GM18519 (cell line): ENCODE measurements around the gene MCM5.
A peak's percentile ranks its signal among the peaks of the same experiment; 100 is the strongest.

Experiments used
- ATAC-seq: cut with Tn5 transposase; IDR thresholded peaks from one replicate; pipeline ENCODE4 v1.9.1; 2021; ENCODE audit warnings: mild to moderate bottlenecking, moderate library complexity; ENCODE audit not compliant: unreplicated experiment, low FRiP score

MCM5 gene

DNA sequence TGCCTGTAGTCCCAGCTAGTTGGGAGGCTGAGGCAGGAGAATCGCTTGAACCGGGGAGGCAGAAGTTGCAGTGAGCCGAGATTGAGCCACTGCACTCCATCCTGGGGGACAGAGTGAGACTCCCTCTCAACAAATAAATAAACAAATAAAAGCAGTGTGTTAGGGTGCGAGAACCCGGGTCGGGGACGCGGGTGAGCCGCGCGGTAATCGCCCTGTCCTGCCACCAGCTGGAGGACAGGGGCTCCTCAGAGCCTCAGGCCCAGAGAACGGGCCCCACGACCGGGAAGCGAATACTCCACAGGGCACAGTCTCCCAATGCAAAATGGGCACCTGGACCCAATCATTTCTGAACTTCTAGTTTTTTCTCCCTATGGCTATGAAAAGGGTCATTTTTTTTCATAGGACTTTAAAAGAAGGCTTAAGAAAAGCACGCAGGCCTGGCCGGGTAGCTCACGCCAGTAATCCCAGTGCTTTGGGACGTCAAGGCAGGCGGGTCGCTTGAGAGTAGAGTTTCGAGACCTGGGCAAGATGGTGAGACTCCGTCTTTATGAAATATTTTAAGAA lies 744 bp upstream of the MCM5 start:
- no peak for ATAC-seq

DNA sequence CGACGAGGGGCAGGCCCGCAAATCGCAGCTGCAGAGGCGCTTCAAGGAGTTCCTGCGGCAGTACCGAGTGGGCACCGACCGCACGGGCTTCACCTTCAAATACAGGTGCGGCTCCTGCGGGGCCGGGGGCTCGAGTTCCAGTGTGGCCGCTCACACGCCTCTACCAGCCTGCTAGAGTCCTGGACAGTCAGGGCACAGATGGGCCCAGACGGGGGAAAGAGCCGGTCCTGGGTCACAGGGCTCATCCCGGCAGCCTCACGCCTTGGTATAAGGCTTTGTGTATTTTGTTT lies 506 bp downstream of the MCM5 start:
- ATAC-seq = no peak

DNA sequence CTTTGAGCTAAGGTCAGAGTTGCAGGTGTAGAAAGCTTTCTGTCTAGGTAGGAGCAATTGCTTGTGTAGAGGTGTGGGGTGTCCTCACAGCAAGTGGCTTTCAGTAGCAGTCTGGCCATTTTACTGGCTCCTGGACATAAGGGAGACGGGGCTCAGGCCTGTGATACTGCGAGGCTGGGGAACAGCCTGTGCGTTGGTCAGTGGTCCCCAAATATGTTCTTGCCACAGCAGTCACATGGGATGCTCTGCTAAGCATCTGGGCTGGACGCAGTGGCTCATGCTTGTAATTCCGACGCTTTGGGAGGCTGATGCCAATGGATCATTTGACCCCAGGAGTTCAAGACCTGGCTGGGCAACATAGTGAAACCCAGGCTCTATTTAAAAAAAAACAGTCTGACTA lies 1.9 kb downstream of the MCM5 start:
- no peak for ATAC-seq

DNA sequence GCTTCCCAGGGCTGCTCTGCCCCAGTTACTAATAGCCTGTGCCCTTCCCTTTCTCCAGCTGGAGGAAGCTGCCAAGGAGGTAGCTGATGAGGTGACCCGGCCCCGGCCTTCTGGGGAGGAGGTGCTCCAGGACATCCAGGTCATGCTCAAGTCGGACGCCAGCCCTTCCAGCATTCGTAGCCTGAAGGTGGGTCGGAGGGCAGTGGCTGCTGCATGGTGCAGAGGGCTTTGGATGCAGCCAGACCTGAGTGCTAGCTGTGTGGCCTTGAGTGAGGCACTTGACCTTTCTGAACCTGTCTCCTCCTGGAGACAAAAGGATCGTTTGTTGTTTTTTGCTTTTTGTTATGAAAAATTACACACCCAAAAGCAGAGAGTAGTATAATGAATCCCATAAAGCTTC lies 3.4 kb downstream of the MCM5 start:
- ATAC-seq = no peak

DNA sequence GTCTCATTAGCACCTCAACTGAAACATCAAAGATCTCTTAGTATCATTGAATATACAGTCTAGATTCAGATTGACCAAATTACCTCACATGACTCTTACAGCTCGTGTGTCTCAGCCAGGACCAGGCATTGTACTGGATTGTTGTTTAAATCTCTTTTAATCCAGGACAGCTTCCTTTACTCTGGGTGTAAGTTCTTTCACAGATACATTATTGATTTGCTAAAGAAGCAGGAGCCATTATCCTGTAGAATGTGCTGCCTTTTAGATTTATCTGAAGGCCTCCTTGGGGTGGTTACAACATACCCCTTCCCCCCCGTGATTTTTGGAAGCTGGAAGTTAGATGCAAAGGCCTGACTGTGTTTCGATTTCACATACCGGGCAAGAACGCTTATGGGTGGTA lies 4.2 kb downstream of the MCM5 start:
- no peak for ATAC-seq

DNA sequence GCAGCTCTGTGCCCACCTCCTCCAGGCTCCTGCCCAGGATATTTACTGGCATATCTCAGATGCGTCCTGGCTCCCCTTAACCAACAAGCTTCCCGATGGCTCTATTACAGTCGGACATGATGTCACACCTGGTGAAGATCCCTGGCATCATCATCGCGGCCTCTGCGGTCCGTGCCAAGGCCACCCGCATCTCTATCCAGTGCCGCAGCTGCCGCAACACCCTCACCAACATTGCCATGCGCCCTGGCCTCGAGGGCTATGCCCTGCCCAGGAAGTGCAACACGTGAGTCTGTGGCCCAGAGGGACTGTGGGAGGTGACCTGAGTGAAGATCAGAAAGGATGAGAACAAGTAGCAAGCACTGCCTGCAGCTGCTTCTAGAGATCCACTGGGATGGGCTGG lies 6.5 kb downstream of the MCM5 start:
- ATAC-seq = no peak

DNA sequence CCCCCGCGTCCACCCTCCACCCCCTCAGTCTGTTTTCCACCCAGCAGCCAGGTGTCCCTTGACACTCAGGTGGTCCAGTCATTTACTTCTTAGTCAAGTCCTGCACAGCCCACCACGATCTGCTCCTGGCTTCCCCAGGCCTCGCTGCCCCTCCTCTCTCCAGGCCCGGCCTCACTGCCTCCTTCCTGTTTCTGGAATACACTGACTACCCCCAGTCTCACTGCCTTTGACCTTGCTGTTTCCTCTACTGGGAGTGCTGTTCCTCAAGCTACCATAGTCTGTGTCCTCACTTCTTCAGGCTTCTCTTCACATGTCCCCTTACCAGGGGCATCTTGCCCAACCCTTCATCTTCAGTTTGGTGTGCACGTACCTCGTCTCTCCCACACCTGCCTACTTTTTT lies 7.4 kb downstream of the MCM5 start:
- no peak for ATAC-seq

DNA sequence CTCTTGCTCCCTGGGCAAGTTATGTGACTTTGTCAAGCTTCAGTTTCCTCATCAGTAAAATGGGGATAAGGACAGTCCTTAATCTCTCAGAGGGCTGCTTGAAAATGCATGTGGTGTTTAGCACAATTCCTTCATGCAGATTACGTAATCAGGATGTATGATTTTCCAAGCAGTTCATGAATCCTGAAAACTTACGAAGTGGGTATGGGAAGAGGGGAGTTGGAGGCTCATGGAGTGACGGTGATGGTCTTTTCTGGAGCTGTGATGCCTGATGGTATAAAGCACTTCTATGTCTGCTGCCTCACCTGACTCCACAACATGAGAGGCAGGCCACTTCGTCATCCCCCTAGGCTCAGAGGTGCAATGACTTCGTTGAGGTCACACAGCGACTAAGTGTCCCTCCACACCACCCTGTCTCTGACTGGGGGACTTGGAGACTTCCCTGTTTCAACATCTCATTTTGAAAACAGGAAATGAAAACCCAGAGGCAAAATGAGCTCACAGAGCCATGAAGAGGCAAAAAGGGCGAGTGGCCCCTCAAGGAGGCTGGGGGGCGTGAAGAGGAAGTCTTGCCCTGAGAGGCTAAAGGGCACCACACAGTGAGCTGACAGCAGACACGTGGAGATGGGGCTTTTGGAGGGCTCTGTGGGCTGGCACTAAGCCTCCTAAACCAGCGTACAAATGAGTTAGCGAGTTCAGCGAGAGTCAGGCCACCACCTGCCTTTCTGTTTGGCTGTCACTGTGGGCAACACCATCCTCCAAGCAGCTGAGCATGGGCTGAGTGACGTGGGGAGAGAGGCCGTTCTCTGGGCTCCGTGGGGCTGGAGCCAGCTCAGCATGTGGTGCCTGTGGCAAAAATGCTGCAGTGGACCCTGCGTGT lies 10.1 kb downstream of the MCM5 start:
- ATAC-seq = peak; percentile 38

DNA sequence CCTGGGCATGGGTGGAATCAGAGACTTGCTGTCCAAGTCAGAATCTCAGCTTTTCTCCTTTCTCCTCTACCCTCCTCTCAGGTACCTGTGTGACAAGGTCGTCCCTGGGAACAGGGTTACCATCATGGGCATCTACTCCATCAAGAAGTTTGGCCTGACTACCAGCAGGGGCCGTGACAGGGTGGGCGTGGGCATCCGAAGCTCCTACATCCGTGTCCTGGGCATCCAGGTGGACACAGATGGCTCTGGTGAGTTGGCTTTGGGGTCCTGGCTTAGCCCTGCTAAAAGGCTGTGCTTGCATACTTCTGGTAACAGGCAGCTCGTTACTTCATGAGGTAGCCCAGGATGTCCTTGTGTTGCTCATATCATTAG lies 10.7 kb downstream of the MCM5 start:
- no peak for ATAC-seq

DNA sequence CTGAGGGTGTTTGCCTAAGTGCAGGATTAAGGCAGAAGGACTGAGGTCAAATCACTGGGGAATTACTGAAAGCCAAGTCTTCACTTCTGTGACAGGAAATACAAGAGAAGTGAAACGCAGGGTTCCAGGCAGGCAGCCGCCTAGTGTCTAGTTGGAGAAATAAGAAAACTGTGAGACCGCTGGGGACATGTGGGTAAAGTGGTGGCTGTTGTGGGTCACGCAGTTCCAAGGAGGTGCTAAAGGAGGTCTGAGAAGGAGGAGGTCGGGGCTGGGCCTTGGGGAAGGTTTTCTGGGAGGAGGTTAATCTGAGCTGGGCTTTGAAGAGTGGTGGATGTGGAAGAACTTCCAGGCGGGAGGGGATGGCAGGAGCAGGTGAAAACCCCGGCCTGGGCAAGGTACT lies 11.2 kb downstream of the MCM5 start:
- ATAC-seq = no peak

DNA sequence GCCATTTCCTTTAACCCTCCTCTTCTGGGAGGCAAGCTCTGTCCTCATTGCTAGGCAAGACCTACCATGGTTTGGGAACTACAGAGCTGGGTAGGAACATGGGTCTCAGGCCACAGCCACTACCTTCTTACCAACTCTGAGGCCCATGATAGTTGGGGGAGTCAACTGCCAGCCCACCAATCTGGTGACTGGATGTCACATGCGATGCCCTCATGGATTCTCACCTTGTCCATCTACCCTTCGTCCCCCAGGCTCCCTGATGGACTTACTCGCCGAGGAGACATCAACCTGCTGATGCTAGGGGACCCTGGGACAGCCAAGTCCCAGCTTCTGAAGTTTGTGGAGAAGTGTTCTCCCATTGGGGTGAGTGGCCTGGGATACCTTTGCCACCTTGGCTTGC lies 13.7 kb downstream of the MCM5 start:
- no peak for ATAC-seq

DNA sequence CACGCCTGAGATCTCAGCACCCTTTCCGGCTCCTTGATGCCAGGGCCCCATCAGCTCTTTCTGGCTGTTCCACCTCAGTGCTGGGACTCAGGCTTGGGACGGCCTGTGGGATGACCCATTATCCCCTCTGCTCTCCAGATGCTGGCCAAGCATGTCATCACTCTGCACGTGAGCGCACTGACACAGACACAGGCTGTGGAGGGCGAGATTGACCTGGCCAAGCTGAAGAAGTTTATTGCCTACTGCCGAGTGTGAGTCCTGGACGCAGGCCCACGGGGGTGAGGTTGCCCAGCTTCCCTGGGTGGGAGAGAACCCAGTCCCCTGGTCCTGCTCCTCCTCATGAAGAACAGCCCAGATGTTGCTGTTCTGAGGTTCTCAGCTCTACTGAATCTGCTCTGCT lies 17.7 kb downstream of the MCM5 start:
- ATAC-seq = no peak

DNA sequence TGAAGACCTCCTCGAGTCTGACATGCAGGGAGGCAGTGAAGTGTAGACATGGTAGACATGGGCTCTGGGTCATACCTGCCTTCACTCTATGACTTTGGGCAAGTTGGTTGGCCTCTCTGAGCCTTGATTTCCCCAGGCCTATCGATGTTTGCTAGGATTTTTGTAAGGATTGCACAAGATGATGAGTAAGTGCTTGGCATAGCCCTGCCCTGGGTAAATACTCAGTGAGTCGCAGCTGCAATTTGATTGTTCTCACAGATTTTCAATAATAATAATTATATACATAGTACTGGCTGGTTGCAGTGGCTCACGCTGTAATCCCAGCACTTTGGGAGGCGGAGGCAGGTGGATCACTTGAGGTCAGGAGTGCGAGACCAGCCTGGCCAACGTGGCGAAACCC lies 18.1 kb downstream of the MCM5 start:
- no peak for ATAC-seq

DNA sequence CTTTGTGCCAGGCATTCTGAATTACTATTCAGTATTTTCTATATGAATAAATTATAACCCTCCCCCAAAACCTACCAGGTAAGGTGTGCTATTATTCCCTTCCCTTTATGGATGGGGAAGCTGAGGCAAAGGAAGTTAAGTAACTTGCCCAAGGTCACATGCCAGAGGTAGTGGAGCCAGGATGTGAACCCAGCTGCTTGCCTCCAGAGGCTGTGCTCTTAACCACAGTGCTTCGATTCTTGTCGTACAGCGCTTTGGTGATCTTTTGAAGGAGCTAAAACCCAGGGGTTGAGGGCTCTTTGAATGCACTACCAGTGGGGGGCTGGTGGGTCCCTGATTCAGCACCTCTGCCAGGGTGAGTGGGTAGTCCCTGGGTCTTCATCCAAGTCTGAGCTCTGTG lies 18.8 kb downstream of the MCM5 start:
- no peak for ATAC-seq

DNA sequence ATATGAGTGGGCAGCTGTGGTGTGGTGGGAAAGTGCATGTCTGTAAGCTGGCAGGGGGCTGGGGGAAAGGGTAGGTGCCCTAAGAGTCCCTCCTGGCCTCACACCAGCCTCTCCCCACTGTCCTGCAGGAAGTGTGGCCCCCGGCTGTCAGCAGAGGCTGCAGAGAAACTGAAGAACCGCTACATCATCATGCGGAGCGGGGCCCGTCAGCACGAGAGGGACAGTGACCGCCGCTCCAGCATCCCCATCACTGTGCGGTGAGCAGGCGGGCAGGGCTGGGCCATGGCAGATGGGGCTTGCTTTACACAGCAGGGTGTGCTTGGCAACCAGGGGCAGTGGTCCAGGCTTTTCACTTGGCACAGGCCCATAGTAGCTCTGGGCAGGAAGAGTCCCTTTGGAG lies 19.8 kb downstream of the MCM5 start:
- ATAC-seq = no peak

DNA sequence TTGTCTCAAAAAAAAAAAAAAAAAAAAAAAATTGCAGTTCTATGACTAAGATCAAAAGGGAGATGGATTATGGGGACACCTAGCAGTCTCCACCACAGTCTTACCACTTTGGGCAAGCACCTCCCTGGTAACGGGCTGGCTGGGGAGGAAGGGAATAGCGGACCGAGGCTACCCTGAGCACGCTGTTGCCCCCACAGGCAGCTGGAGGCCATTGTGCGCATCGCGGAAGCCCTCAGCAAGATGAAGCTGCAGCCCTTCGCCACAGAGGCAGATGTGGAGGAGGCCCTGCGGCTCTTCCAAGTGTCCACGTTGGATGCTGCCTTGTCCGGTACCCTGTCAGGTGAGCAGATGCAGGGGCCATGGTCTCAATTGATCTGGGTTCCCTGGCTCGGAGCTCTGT lies 21.2 kb downstream of the MCM5 start:
- no peak for ATAC-seq

DNA sequence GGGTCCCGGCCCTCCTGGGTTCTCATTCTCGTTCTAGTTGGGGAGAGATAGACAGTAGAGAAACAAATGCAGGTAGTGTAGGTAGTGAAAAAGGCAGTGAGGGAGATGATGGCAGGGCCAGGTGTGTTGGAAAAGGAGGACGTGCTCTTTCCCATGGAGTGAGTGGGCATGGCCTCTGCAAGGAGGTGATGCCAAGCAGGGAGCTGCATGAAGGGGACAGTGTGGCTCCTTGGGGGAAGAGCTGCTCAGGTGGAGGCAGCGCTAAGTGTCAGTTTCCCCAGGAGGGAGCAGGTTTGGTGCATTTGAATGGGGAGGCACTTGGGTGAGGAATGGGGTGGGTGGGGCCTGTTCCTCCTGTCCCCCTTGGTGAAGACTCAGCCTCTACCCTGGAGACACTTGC lies 22.2 kb downstream of the MCM5 start:
- no peak for ATAC-seq

DNA sequence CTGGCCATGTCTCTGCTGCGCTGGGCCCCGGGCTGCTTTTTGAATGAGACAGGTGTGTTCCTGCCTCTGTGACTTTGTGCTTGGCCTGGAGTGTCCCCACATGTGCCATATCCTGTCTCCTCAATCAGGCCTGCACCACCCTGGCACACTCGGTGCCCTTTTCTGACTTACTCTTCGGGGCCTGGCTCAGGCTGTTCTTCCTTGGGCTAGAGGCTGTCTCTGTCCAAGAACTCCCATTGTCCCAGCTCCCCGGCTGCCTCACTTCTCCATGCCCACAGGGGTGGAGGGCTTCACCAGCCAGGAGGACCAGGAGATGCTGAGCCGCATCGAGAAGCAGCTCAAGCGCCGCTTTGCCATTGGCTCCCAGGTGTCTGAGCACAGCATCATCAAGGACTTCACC lies 23.0 kb downstream of the MCM5 start:
- ATAC-seq = no peak

DNA sequence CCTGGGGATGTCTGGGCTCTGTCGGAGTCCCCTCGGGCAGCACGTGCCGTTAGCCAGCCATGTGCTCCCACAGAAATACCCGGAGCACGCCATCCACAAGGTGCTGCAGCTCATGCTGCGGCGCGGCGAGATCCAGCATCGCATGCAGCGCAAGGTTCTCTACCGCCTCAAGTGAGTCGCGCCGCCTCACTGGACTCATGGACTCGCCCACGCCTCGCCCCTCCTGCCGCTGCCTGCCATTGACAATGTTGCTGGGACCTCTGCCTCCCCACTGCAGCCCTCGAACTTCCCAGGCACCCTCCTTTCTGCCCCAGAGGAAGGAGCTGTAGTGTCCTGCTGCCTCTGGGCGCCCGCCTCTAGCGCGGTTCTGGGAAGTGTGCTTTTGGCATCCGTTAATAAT lies 24.1 kb downstream of the MCM5 start:
- no peak for ATAC-seq

DNA sequence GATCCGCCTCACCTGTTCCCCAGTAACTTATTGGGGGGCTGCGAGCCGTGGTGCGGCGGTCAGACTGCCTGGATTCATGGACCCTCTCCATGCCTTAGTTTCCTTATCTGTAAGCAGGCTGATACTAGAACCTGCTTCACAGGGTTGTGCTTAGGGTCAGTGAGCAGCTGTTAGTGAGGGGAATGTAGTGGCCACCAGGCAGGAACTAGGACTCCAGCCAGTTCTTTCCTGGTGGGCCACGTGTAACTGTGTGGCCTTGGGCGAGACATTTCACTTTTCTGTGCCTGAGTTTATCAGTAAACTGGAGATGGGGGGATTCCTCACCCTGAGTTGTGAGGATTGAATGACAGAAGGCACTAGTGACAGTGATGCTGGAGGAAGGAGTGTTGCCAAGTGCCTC lies 24.8 kb downstream of the MCM5 start:
- no peak for ATAC-seq

DNA sequence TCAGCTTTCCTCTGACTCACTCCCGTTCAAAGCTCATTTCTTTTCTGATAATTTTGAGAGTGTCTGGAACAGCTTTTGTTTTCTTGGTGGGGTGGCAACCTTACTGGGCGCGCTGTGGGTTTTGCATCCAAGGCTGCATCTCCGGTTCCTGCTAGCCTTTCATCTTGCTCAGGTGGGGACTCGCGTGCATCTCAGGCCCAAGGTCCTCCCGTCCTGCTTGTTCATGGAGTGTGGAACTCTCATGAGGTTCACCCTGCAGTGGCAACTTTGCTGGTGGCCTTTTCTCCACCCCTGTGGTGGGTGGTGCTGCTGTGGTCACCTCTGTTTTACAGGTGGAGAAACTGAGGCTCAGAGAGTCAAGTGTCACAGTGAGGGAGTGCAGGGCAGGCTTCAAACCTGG lies 25.6 kb downstream of the MCM5 start:
- no peak for ATAC-seq

DNA sequence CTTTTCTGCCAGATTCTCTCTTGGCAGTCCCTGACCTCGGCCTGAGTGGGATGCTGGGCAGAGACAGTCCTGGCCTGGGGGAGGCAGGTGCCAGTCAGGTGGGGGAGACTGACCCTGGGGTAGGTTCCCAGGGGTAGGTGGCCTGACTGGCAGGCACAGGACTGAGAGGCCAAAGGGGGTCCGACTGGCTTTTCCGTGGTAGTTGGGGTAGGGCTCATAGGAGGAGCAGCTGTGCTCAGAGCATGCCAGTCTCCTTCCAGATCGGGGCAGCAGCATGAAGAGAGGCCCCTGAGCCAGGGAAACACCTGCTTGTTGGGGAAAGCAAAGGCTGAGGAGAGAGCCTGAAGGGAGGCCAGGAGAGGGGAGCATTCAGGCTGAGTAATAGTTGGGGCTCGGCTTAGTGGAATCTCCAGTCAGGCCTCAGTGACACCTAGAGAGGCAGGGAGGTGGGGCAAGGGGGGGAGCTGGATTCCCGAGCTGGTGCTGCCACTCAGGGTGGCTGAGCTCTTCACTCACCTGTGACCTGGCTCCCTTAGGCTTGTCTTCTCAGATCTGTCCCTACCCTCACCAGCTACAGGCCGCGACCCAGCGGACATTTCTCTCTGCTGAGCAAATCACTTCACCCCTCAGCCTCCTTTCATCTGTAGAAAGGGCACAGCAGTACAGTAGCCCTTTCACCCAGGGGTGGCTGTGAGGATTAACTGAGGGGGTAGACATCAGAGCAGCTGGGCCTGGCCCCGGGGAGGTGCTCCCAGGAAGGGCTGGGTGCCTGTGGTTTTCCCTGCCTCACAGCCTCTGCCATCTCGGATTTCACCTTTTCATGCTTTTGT lies 26.2 kb downstream of the MCM5 start:
- ATAC-seq = no peak
